T-helper 17 cell (primary cell): ENCODE results near the gene KLHL34. TPM values are rescaled to one million over a fixed set of nuclear protein-coding genes. Genes with fewer than 3 reads are reported as not detected.

Experiments used
- ATAC-seq: fragments of 150-1000 bp; cut with Tn5 transposase; 2 replicates; pipeline ENCODE4 v1.10.0; 2021; ENCODE audit warnings: mild to moderate bottlenecking, moderate library complexity
- DNase-seq, 3 donors: peaks; one replicate each; pipeline versions ENCODE4 v3.0.0 to v3.0.0-alpha.2; 2020 to 2021
- H3K9me3 ChIP-seq: one replicate; pipeline ENCODE4 v1.7.0; 2013; ENCODE audit warnings: low read length, mild to moderate bottlenecking; ENCODE audit not compliant: control insufficient read depth, poor library complexity, severe bottlenecking
- H3K27ac Mint-ChIP-seq: one replicate; pipeline ENCODE4 v1.8.0; 2022; ENCODE audit warnings: mild to moderate bottlenecking, moderate library complexity, mixed read lengths
- H3K27me3 Mint-ChIP-seq: one replicate; pipeline ENCODE4 v1.8.0; 2022; ENCODE audit warnings: mixed read lengths
- H3K36me3 Mint-ChIP-seq: one replicate; pipeline ENCODE4 v1.8.0; 2022; ENCODE audit warnings: low read depth, mixed read lengths
- H3K4me1 Mint-ChIP-seq: one replicate; pipeline ENCODE4 v1.8.0; 2022; ENCODE audit warnings: mild to moderate bottlenecking, mixed read lengths
- H3K4me3 Mint-ChIP-seq: one replicate; pipeline ENCODE4 v1.8.0; 2022; ENCODE audit warnings: mild to moderate bottlenecking, moderate library complexity, mixed read lengths
- total RNA-seq, 4 donors: library from RNA in 2 of 4; stranded (reverse) in 2 of 4; gene quantifications; one replicate each; pipeline ENCODE4 v1.2.3 and lab custom pipeline; 2022 to 2026

The KLHL34 gene
- under 1 TPM; 0.50 to 0.73 TPM for total RNA-seq
- total RNA-seq (lab: John Stamatoyannopoulos, UW), result 1.2 to 1.3 reads per million in 2 donors

GRCh38 chrX:21658152-21658737 is at the start of gene KLHL34:
Gene KLHL34, minus strand, starts transcription at chrX:21658330. Its CDS starts 542 bp downstream, at chrX:21657788.
- peak; percentile 54 for ATAC-seq

GRCh38 chrX:21705225-21705624 is 47.1 kb upstream of the KLHL34 start:
- Mint-ChIP-seq H3K27ac (no peak overlapping the region), H3K27me3 (peaks cover 5% of the 10 kb centered on the region), H3K4me1 (peaks cover 2% of the 10 kb centered on the region), H3K36me3 (no peaks in the 10 kb centered on the region), H3K4me3 (no peak overlapping the region)
- no peak for DNase-seq
- ATAC-seq, result no peak
- H3K9me3 ChIP-seq, result no peaks in the 10 kb centered on the region

More at GRCh38 chrX:21658152-21658737, at the start of gene KLHL34:
- no peak within 1 kb of the TSS for H3K27ac Mint-ChIP-seq
- no peak for DNase-seq
- peaks cover 12% of the 10 kb centered on the region for H3K27me3 Mint-ChIP-seq
- peaks cover 2% of the 10 kb centered on the region for H3K4me1 Mint-ChIP-seq
- H3K9me3 ChIP-seq, result no peaks in the 10 kb centered on the region
- peak within 1 kb of the TSS; percentile 74 for H3K4me3 Mint-ChIP-seq
- peaks cover 3% of the 10 kb centered on the region for H3K36me3 Mint-ChIP-seq

GRCh38 chrX:21702725-21703124 is 44.6 kb upstream of the KLHL34 start:
- DNase-seq (no peak), ATAC-seq (no peak)
- Mint-ChIP-seq H3K27me3 (peaks cover 5% of the 10 kb centered on the region), H3K36me3 (no peaks in the 10 kb centered on the region), H3K27ac (no peak overlapping the region), H3K4me1 (peaks cover 2% of the 10 kb centered on the region), H3K4me3 (no peak overlapping the region)
- H3K9me3 ChIP-seq, result no peaks in the 10 kb centered on the region

- ATAC-seq (no peak), DNase-seq (no peak)
- no peak overlapping the region for H3K27ac Mint-ChIP-seq
- peaks cover 5% of the 10 kb centered on the region for H3K27me3 Mint-ChIP-seq
- peaks cover 2% of the 10 kb centered on the region for H3K4me1 Mint-ChIP-seq
- no peaks in the 10 kb centered on the region for H3K36me3 Mint-ChIP-seq
- H3K9me3 ChIP-seq, result no peaks in the 10 kb centered on the region
- H3K4me3 Mint-ChIP-seq, result no peak overlapping the region
Observed at GRCh38 chrX:21700967-21701366, 42.8 kb upstream of the KLHL34 start.

- H3K27me3 Mint-ChIP-seq, result peaks cover 5% of the 10 kb centered on the region
Observed at GRCh38 chrX:21700275-21700674, 42.1 kb upstream of the KLHL34 start.

GRCh38 chrX:21699136-21699535 is 41.0 kb upstream of the KLHL34 start:
- no peaks in the 10 kb centered on the region for H3K9me3 ChIP-seq
- Mint-ChIP-seq H3K4me1 (peaks cover 2% of the 10 kb centered on the region), H3K27ac (no peak overlapping the region), H3K27me3 (peaks cover 5% of the 10 kb centered on the region), H3K4me3 (no peak overlapping the region), H3K36me3 (no peaks in the 10 kb centered on the region)
- no peak for ATAC-seq
- no peak for DNase-seq

More at GRCh38 chrX:21700275-21700674, 42.1 kb upstream of the KLHL34 start:
- H3K9me3 ChIP-seq, result no peaks in the 10 kb centered on the region
- Mint-ChIP-seq H3K4me1 (peaks cover 2% of the 10 kb centered on the region), H3K27ac (no peak overlapping the region), H3K36me3 (no peaks in the 10 kb centered on the region), H3K4me3 (no peak overlapping the region)
- no peak for ATAC-seq
- no peak for DNase-seq

GRCh38 chrX:21698272-21698671 is 40.1 kb upstream of the KLHL34 start:
- H3K9me3 ChIP-seq, result no peaks in the 10 kb centered on the region
- Mint-ChIP-seq H3K27me3 (peaks cover 5% of the 10 kb centered on the region), H3K27ac (no peak overlapping the region), H3K36me3 (no peaks in the 10 kb centered on the region), H3K4me1 (peaks cover 2% of the 10 kb centered on the region), H3K4me3 (no peak overlapping the region)
- DNase-seq, result no peak
- ATAC-seq, result no peak

- Mint-ChIP-seq H3K36me3 (no peaks in the 10 kb centered on the region), H3K4me3 (no peak overlapping the region), H3K27ac (no peak overlapping the region), H3K4me1 (peaks cover 2% of the 10 kb centered on the region), H3K27me3 (no peaks in the 10 kb centered on the region)
- DNase-seq (no peak), ATAC-seq (no peak)
- H3K9me3 ChIP-seq, result no peaks in the 10 kb centered on the region
Observed at GRCh38 chrX:21691512-21692018, 33.4 kb upstream of the KLHL34 start.

GRCh38 chrX:21683941-21684340 is 25.8 kb upstream of the KLHL34 start:
- H3K36me3 Mint-ChIP-seq, result no peaks in the 10 kb centered on the region
- no peak for ATAC-seq
- H3K9me3 ChIP-seq, result no peaks in the 10 kb centered on the region
- no peak overlapping the region for H3K27ac Mint-ChIP-seq
- H3K4me1 Mint-ChIP-seq, result no peaks in the 10 kb centered on the region
- peaks cover 6% of the 10 kb centered on the region for H3K27me3 Mint-ChIP-seq
- H3K4me3 Mint-ChIP-seq, result no peak overlapping the region
- DNase-seq, result no peak

GRCh38 chrX:21678048-21678612 is 20.0 kb upstream of the KLHL34 start:
- DNase-seq, result no peak
- H3K27me3 Mint-ChIP-seq, result no peaks in the 10 kb centered on the region
- ATAC-seq, result no peak
- H3K4me3 Mint-ChIP-seq, result no peak overlapping the region
- H3K36me3 Mint-ChIP-seq, result no peaks in the 10 kb centered on the region
- no peaks in the 10 kb centered on the region for H3K4me1 Mint-ChIP-seq
- H3K9me3 ChIP-seq, result no peaks in the 10 kb centered on the region
- H3K27ac Mint-ChIP-seq, result no peak overlapping the region

GRCh38 chrX:21675931-21676330 is 17.8 kb upstream of the KLHL34 start:
- no peaks in the 10 kb centered on the region for H3K4me1 Mint-ChIP-seq
- no peaks in the 10 kb centered on the region for H3K36me3 Mint-ChIP-seq
- H3K4me3 Mint-ChIP-seq, result no peak overlapping the region
- H3K9me3 ChIP-seq, result no peaks in the 10 kb centered on the region
- DNase-seq (no peak), ATAC-seq (no peak)
- no peak overlapping the region for H3K27ac Mint-ChIP-seq
- no peaks in the 10 kb centered on the region for H3K27me3 Mint-ChIP-seq

- H3K27ac Mint-ChIP-seq, result no peak overlapping the region
- ATAC-seq, result no peak
- no peak overlapping the region for H3K4me3 Mint-ChIP-seq
Observed at GRCh38 chrX:21674430-21675186, 16.5 kb upstream of the KLHL34 start.

GRCh38 chrX:21666679-21667078 is 8.5 kb upstream of the KLHL34 start:
- Mint-ChIP-seq H3K36me3 (peaks cover 3% of the 10 kb centered on the region), H3K27me3 (peaks cover 16% of the 10 kb centered on the region), H3K4me3 (no peak overlapping the region), H3K27ac (no peak overlapping the region), H3K4me1 (no peaks in the 10 kb centered on the region)
- ATAC-seq (no peak), DNase-seq (no peak)
- no peaks in the 10 kb centered on the region for H3K9me3 ChIP-seq

More at GRCh38 chrX:21674430-21675186, 16.5 kb upstream of the KLHL34 start:
- Mint-ChIP-seq H3K27me3 (no peaks in the 10 kb centered on the region), H3K36me3 (no peaks in the 10 kb centered on the region), H3K4me1 (no peaks in the 10 kb centered on the region)
- no peak for DNase-seq
- H3K9me3 ChIP-seq, result no peaks in the 10 kb centered on the region
